H1 (cell line): ENCODE results near the gene NPAS4. TPM values are rescaled to one million over a fixed set of nuclear protein-coding genes. Genes with fewer than 3 reads are reported as not detected.

ENCODE experiments used
- ASH2L ChIP-seq: fragments of 200-600, 300-600 bp; sonication (generic); IDR thresholded peaks from one replicate; pipeline ENCODE4 v1.7.1; 2017; ENCODE audit warnings: low read length
- ATF2 ChIP-seq: IDR thresholded peaks from 2 replicates; pipeline ENCODE4 v1.6.1; 2012; ENCODE audit warnings: low read length, inconsistent platforms
- BACH1 ChIP-seq: IDR thresholded peaks from 2 replicates; pipeline ENCODE4 v1.6.1; 2012; ENCODE audit warnings: low read length, improper control_type of control experiment
- CBX5 ChIP-seq: fragments of 300-800, 300-1000 bp; sonication (generic); IDR thresholded peaks from 2 replicates; pipeline ENCODE4 v1.7.1; 2016; ENCODE audit warnings: antibody characterized with exemption, low read length, low read depth
- CHD2 ChIP-seq: IDR thresholded peaks from 2 replicates; pipeline ENCODE4 v1.6.1; 2012; ENCODE audit warnings: low read length, improper control_type of control experiment
- CTCF ChIP-seq, 3 experiments: IDR thresholded peaks; 1 replicate in 2 of 3; 2 replicates in 1 of 3; pipeline versions ENCODE4 v1.5.1 to v1.6.1; 2011; ENCODE audit warnings: low read length in 3 of 3, mild to moderate bottlenecking in 3 of 3, inconsistent platforms in 2 of 3, low read depth in 1 of 3, moderate library complexity in 1 of 3; ENCODE audit not compliant: insufficient read depth in 1 of 3; ENCODE audit errors: control extremely low read depth in 1 of 3
- E2F6 ChIP-seq: IDR thresholded peaks from 2 replicates; pipeline ENCODE4 v1.6.1; 2012; ENCODE audit warnings: inconsistent platforms
- GABPA ChIP-seq: IDR thresholded peaks from 2 replicates; pipeline ENCODE4 v1.6.1; 2011; ENCODE audit warnings: mild to moderate bottlenecking, low read length, moderate library complexity, borderline replicate concordance; ENCODE audit not compliant: insufficient read depth
- JUND ChIP-seq: IDR thresholded peaks from 2 replicates; pipeline ENCODE4 v1.6.1; 2011; ENCODE audit warnings: mild to moderate bottlenecking, improper control_type of control experiment, low read length
- KDM4A ChIP-seq: IDR thresholded peaks from one replicate; pipeline ENCODE4 v1.7.1; 2012; ENCODE audit warnings: low read depth, mild to moderate bottlenecking, moderate library complexity, low read length, inconsistent platforms; ENCODE audit not compliant: severe bottlenecking
- NANOG ChIP-seq: IDR thresholded peaks from 2 replicates; pipeline ENCODE4 v1.6.1; 2011; ENCODE audit warnings: low read length, low read depth, mild to moderate bottlenecking, inconsistent platforms; ENCODE audit not compliant: insufficient read depth, poor library complexity, severe bottlenecking
- PHF8 ChIP-seq: fragments of 200-600 bp; sonication (generic); conservative IDR thresholded peaks from 2 replicates; pipeline ENCODE4 v1.7.1; 2012; ENCODE audit warnings: low read depth, mild to moderate bottlenecking, inconsistent platforms, low read length, moderate library complexity
- SIN3A ChIP-seq, 2 experiments: IDR thresholded peaks in 1 of 2; conservative IDR thresholded peaks in 1 of 2; 2 replicates each; pipeline ENCODE4 v1.6.1; 2011 to 2012; ENCODE audit warnings: low read length in 2 of 2, improper control_type of control experiment in 1 of 2, low read depth in 1 of 2, mild to moderate bottlenecking in 1 of 2
- SP2 ChIP-seq: IDR thresholded peaks from 2 replicates; pipeline ENCODE4 v1.6.1; 2012; ENCODE audit warnings: mild to moderate bottlenecking, low read length, inconsistent platforms
- SP4 ChIP-seq: IDR thresholded peaks from 2 replicates; pipeline ENCODE4 v1.6.1; 2012; ENCODE audit warnings: low read length, inconsistent platforms
- SRF ChIP-seq: IDR thresholded peaks from 2 replicates; pipeline ENCODE4 v1.6.1; 2011; ENCODE audit warnings: mild to moderate bottlenecking, low read depth, low read length, moderate library complexity
- TBP ChIP-seq: IDR thresholded peaks from 2 replicates; pipeline ENCODE4 v1.6.1; 2011; ENCODE audit warnings: low read depth, low read length, improper control_type of control experiment
- TEAD4 ChIP-seq: IDR thresholded peaks from 2 replicates; pipeline ENCODE4 v1.6.1; 2012; ENCODE audit warnings: low read depth, low read length, inconsistent platforms, mixed read lengths
- polyA plus RNA-seq, 7 experiments: library from polyadenylated mRNA; depleted of rRNA in 3 of 7; stranded (reverse) in 5 of 7; unstranded in 2 of 7; fragments of >200 nt in 5 of 7; fragments of 200-250 nt in 2 of 7; gene quantifications; 1 replicate in 5 of 7; 2 replicates in 1 of 7; 4 replicates in 1 of 7; pipeline versions ENCODE4 v1.2.1 to v1.2.3, GENCODE V29; 2011 to 2013; ENCODE audit warnings: missing spikeins in 2 of 7, mixed read lengths in 2 of 7
- total RNA-seq: library from RNA; stranded (reverse); fragmentation: NEBNext Ultra II Directional; extraction: Animal tissue kit (Norgen Biotek cat#: 25700); gene quantifications from 2 replicates; pipeline ENCODE4 v1.2.1, GENCODE V29; 2021

The NPAS4 gene
- total and polyA plus RNA-seq, 2 of the 8 experiments (the other 6 are each of a cell fraction or from before 2014, with no cell fraction given): 0.73 to 0.99 TPM

- no peak for TF ChIP-seq NANOG
- TF ChIP-seq KDM4A: peak; percentile 35
- peak; percentile 81 for TF ChIP-seq TEAD4
- TF ChIP-seq ATF2: no peak
- peak; percentile 17; the same call in 1 of the 2 replicates for TF ChIP-seq CHD2
- peak in 1 of 2 experiments; percentile 83; a peak in 1 of 4 replicates for TF ChIP-seq SIN3A (conservative IDR thresholded peaks at IDR 0.05 in 1 of 2, IDR thresholded peaks at IDR 0.05 in 1 of 2; ENCODE audit: low read depth in 1 of 2, low read length in 2 of 2)
- peak; percentile 61 for TF ChIP-seq E2F6
- no peak for TF ChIP-seq CBX5
- peak; percentile 84 for TF ChIP-seq PHF8
- no peak for TF ChIP-seq JUND
- peak; percentile 99 for TF ChIP-seq SP4
- TF ChIP-seq SP2: no peak
- peak; percentile 54 for TF ChIP-seq ASH2L
- peak; percentile 51; the same call in 1 of the 2 replicates for TF ChIP-seq TBP
- TF ChIP-seq SRF: 0 out of 2 replicates have a peak, but pooled peaks have one; percentile 0
- TF ChIP-seq BACH1: no peak
- peak; percentile 72 to 92 (median 77) for TF ChIP-seq CTCF (IDR thresholded peaks at IDR 0.05; ENCODE audit: control extremely low read depth in 1 of 3, insufficient read depth in 1 of 3, low read depth in 1 of 3, low read length in 3 of 3)
- TF ChIP-seq GABPA: no peak
Observed at GRCh38 chr11:66438504-66439466, 17.9 kb downstream of the NPAS4 start, which contains the start of gene MRPL11 (continued).
